Uterus (tissue), 4 donors: ENCODE results near the gene TSPAN5. TPM values are rescaled to one million over a fixed set of nuclear protein-coding genes. Genes with fewer than 3 reads are reported as not detected.

Source experiments
- DNase-seq, 2 donors: peaks; one replicate each; pipeline ENCODE4 v3.0.0-alpha.2; 2019 to 2020
- H3K27ac ChIP-seq, 2 donors: fragments of 200-600 bp; sonication (generic); 1 replicate in 1 of 2; 2 replicates in 1 of 2; pipeline ENCODE4 v1.5.1; 2016 to 2018
- H3K27me3 ChIP-seq, 2 donors: fragments of 200-600 bp; sonication (generic); one replicate each; pipeline ENCODE4 v1.5.1; 2018 to 2019; ENCODE audit warnings: control low read depth in 1 of 2
- H3K36me3 ChIP-seq, 2 donors: fragments of 200-600 bp; sonication (generic); one replicate each; pipeline ENCODE4 v1.5.1; 2019; ENCODE audit warnings: control low read depth in 1 of 2
- H3K4me1 ChIP-seq, 2 donors: fragments of 200-600 bp; sonication (generic); one replicate each; pipeline ENCODE4 v1.5.1; 2018 to 2019; ENCODE audit warnings: control low read depth in 1 of 2
- H3K4me3 ChIP-seq, 2 donors: fragments of 200-600 bp; sonication (generic); 1 replicate in 1 of 2; 2 replicates in 1 of 2; pipeline ENCODE4 v1.5.1; 2018 to 2019; ENCODE audit warnings: mild to moderate bottlenecking in 1 of 2
- H3K9me3 ChIP-seq, 2 donors: fragments of 200-600 bp; sonication (generic); one replicate each; pipeline ENCODE4 v1.5.1; 2019; ENCODE audit warnings: control low read depth in 1 of 2
- POLR2A ChIP-seq, 2 donors: fragments of 450-650 bp; IDR thresholded peaks; one replicate each; pipeline ENCODE4 v1.6.1; 2016; ENCODE audit warnings: antibody characterized with exemption in 2 of 2, mild to moderate bottlenecking in 1 of 2, moderate library complexity in 1 of 2
- intact Hi-C: fragments of 100-400 bp; cut with DNase I; formaldehyde crosslinking; loops from one replicate; pipeline ENCODE4 v1.15.1; 2023; ENCODE audit warnings: low total_unique reads
- total RNA-seq, 4 donors: library from RNA; depleted of rRNA in 3 of 4; stranded (reverse); fragments of >200 nt in 3 of 4; gene quantifications; one replicate each; pipeline versions ENCODE4 v1.1.0 to v1.2.4, GENCODE V29; 2014 to 2023
- TF ChIP-seq, protein P1 (sequence below), 4 experiments: fragments of 200-600 bp in 2 of 4; fragments of 450-650 bp in 2 of 4; sonication (generic) in 2 of 4; IDR thresholded peaks; one replicate each; pipeline ENCODE4 v1.5.1; 2016 to 2019; ENCODE audit warnings: antibody characterized with exemption in 4 of 4, mild to moderate bottlenecking in 2 of 4, moderate library complexity in 1 of 4
- donor health status: DM: yes; HTN: yes; CAD: no.

TSPAN5 gene
- total RNA-seq, 4 donors from 2014 or later, result 15.9 to 45.3 (median 30.3) TPM

- Histone ChIP-seq H3K9me3 (no peaks in the 10 kb centered on the region), H3K4me1 (no peaks in the 10 kb centered on the region), H3K36me3 (no peaks in the 10 kb centered on the region), H3K27ac (no peak overlapping the region), H3K27me3 (no peaks in the 10 kb centered on the region), H3K4me3 (no peak overlapping the region)
- intact Hi-C loops, result no loop called here
- TF ChIP-seq, protein P1, sequence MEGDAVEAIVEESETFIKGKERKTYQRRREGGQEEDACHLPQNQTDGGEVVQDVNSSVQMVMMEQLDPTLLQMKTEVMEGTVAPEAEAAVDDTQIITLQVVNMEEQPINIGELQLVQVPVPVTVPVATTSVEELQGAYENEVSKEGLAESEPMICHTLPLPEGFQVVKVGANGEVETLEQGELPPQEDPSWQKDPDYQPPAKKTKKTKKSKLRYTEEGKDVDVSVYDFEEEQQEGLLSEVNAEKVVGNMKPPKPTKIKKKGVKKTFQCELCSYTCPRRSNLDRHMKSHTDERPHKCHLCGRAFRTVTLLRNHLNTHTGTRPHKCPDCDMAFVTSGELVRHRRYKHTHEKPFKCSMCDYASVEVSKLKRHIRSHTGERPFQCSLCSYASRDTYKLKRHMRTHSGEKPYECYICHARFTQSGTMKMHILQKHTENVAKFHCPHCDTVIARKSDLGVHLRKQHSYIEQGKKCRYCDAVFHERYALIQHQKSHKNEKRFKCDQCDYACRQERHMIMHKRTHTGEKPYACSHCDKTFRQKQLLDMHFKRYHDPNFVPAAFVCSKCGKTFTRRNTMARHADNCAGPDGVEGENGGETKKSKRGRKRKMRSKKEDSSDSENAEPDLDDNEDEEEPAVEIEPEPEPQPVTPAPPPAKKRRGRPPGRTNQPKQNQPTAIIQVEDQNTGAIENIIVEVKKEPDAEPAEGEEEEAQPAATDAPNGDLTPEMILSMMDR (IDR thresholded peaks at IDR 0.05), result no peak
- no peak for TF ChIP-seq POLR2A (IDR thresholded peaks at IDR 0.05)
- DNase-seq, result no peak
Observed at GRCh38 chr4:98473046-98473445, 185.4 kb downstream of the TSPAN5 start.

- intact Hi-C loops, result no loop called here
- Histone ChIP-seq H3K4me1 (no peaks in the 10 kb centered on the region), H3K27me3 (no peaks in the 10 kb centered on the region), H3K9me3 (no peaks in the 10 kb centered on the region), H3K27ac (no peak overlapping the region), H3K4me3 (no peak overlapping the region), H3K36me3 (no peaks in the 10 kb centered on the region)
- no peak for DNase-seq
- TF ChIP-seq, protein P1 (IDR thresholded peaks at IDR 0.05), result no peak
- TF ChIP-seq POLR2A (IDR thresholded peaks at IDR 0.05), result no peak
Observed at GRCh38 chr4:98470831-98471230, 187.6 kb downstream of the TSPAN5 start.

- intact Hi-C loops, result no loop called here
- no peak overlapping the region for H3K27ac ChIP-seq
- H3K4me3 ChIP-seq, result no peak overlapping the region
- no peaks in the 10 kb centered on the region for H3K27me3 ChIP-seq
- no peaks in the 10 kb centered on the region for H3K9me3 ChIP-seq
- no peak for TF ChIP-seq POLR2A (IDR thresholded peaks at IDR 0.05)
- TF ChIP-seq, protein P1 (IDR thresholded peaks at IDR 0.05), result no peak
- no peaks in the 10 kb centered on the region for H3K4me1 ChIP-seq
- H3K36me3 ChIP-seq, result no peaks in the 10 kb centered on the region
- DNase-seq, result no peak
Observed at GRCh38 chr4:98470366-98470765, 188.0 kb downstream of the TSPAN5 start.

- H3K9me3 ChIP-seq, result no peaks in the 10 kb centered on the region
- no peaks in the 10 kb centered on the region for H3K36me3 ChIP-seq
- intact Hi-C loops, result no loop called here
- H3K4me1 ChIP-seq, result no peaks in the 10 kb centered on the region
- no peak for DNase-seq
- no peak overlapping the region for H3K4me3 ChIP-seq
- no peaks in the 10 kb centered on the region for H3K27me3 ChIP-seq
- peak overlapping the region; percentile 4 to 59 for H3K27ac ChIP-seq
- TF ChIP-seq, protein P1 (IDR thresholded peaks at IDR 0.05), result no peak
- no peak for TF ChIP-seq POLR2A (IDR thresholded peaks at IDR 0.05)
Observed at GRCh38 chr4:98469771-98470170, 188.6 kb downstream of the TSPAN5 start.

GRCh38 chr4:98468709-98469108, 189.7 kb downstream of the TSPAN5 start:
- Histone ChIP-seq H3K4me3 (no peak overlapping the region), H3K27ac (peak overlapping the region; percentile 59 to 63), H3K4me1 (no peaks in the 10 kb centered on the region), H3K36me3 (no peaks in the 10 kb centered on the region), H3K9me3 (no peaks in the 10 kb centered on the region), H3K27me3 (no peaks in the 10 kb centered on the region)
- intact Hi-C loops, result no loop called here
- TF ChIP-seq, protein P1 (IDR thresholded peaks at IDR 0.05), result peak in 1 of 4 experiments; percentile 2
- no peak for TF ChIP-seq POLR2A (IDR thresholded peaks at IDR 0.05)
- peak in 1 of 2 donors; percentile 39 for DNase-seq
